Activated CD4-positive, alpha-beta memory T cell treated with anti-CD3 and anti-CD28 coated beads, Interleukin-2, amount 10 ng/mL, durations not matched to agents 7 days and 5 days (primary cell): ENCODE measurements around the gene TPH2. TPM values are rescaled to one million over a fixed set of nuclear protein-coding genes. Genes with fewer than 3 reads are reported as not detected.

Source experiments
- CTCF ChIA-PET: fragments of 350-600 bp; sonication (Branson Sonifier 250); formaldehyde crosslinking; loops from one replicate; lab custom pipeline; 2021; ENCODE audit warnings: antibody characterized with exemption, inconsistent platforms; lab: Charles Lee
- POLR2A ChIA-PET: fragments of 350-600 bp; sonication (Branson Sonifier 250); formaldehyde crosslinking; loops from one replicate; lab custom pipeline; 2021; ENCODE audit warnings: antibody characterized with exemption; lab: Charles Lee
- DNase-seq: peaks from one replicate; pipeline ENCODE4 v3.0.0-alpha.2; 2020
- H3K27ac Mint-ChIP-seq: one replicate; pipeline ENCODE4 v1.8.0; 2021; ENCODE audit warnings: mild to moderate bottlenecking, mixed read lengths
- H3K27me3 Mint-ChIP-seq: one replicate; pipeline ENCODE4 v1.8.0; 2021; ENCODE audit warnings: mixed read lengths
- H3K36me3 Mint-ChIP-seq: one replicate; pipeline ENCODE4 v1.8.0; 2021; ENCODE audit warnings: low read depth, mixed read lengths
- H3K4me1 Mint-ChIP-seq: one replicate; pipeline ENCODE4 v1.8.0; 2021; ENCODE audit warnings: mixed read lengths
- H3K4me3 Mint-ChIP-seq: one replicate; pipeline ENCODE4 v1.8.0; 2021; ENCODE audit warnings: mild to moderate bottlenecking, mixed read lengths
- H3K9me3 Mint-ChIP-seq: one replicate; pipeline ENCODE4 v1.8.0; 2021; ENCODE audit warnings: mixed read lengths
- total RNA-seq, 2 experiments: library from RNA; stranded (reverse); gene quantifications; one replicate each; pipeline ENCODE4 v1.2.3, GENCODE V29; 2021

The TPH2 gene
- total RNA-seq, 2 experiments from 2014 or later = not detected

DNA sequence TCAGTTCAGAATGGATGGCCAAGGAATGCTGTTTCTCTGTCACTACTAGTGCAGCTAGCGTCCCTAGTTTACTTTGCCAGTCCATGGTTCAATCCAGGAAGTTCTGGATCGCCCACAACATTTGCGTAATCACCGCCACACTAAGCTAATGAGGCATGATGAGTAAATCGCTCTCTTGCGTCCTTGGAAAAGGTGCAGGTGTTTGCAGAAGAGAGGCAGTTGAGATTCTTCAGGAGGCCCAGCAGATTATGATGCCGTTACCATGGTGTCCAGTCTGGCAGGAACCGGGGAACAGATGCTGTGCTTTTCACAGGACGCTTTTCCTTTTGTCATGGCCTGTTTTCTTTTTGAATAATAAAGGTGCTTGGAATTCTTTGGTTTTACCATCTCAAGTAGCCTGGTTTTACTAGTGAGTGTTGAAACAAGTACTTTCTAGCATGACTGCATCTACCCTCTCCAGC lies 9.0 kb downstream of the TPH2 start:
- no peaks in the 10 kb centered on the region for H3K36me3 Mint-ChIP-seq
- DNase-seq = no peak
- no peak overlapping the region for H3K27ac Mint-ChIP-seq
- no peaks in the 10 kb centered on the region for H3K9me3 Mint-ChIP-seq
- no peaks in the 10 kb centered on the region for H3K4me1 Mint-ChIP-seq
- POLR2A ChIA-PET = no interaction called here
- CTCF ChIA-PET = interaction anchor here (1.2 kb wide), 1 partner anchor 10 kb away, joined by 3 read pairs; no protein-coding TSS in a partner anchor
- peaks cover 52% of the 10 kb centered on the region for H3K27me3 Mint-ChIP-seq
- no peak overlapping the region for H3K4me3 Mint-ChIP-seq

GRCh38 chr12:71948390-71948789 lies 9.7 kb downstream of the TPH2 start:
- H3K4me1 Mint-ChIP-seq = no peaks in the 10 kb centered on the region
- H3K9me3 Mint-ChIP-seq = no peaks in the 10 kb centered on the region
- H3K4me3 Mint-ChIP-seq = no peak overlapping the region
- H3K27ac Mint-ChIP-seq = no peak overlapping the region
- ChIA-PET POLR2A (no interaction called here), CTCF (no interaction called here)
- H3K36me3 Mint-ChIP-seq = no peaks in the 10 kb centered on the region
- DNase-seq = no peak
- peaks cover 47% of the 10 kb centered on the region for H3K27me3 Mint-ChIP-seq

GRCh38 chr12:71949646-71950045 lies 11.0 kb downstream of the TPH2 start:
- no peaks in the 10 kb centered on the region for H3K4me1 Mint-ChIP-seq
- no peaks in the 10 kb centered on the region for H3K9me3 Mint-ChIP-seq
- H3K4me3 Mint-ChIP-seq = no peak overlapping the region
- H3K27ac Mint-ChIP-seq = no peak overlapping the region
- no peaks in the 10 kb centered on the region for H3K36me3 Mint-ChIP-seq
- POLR2A ChIA-PET = no interaction called here
- H3K27me3 Mint-ChIP-seq = peaks cover 47% of the 10 kb centered on the region
- no peak for DNase-seq
- CTCF ChIA-PET = no interaction called here

DNA sequence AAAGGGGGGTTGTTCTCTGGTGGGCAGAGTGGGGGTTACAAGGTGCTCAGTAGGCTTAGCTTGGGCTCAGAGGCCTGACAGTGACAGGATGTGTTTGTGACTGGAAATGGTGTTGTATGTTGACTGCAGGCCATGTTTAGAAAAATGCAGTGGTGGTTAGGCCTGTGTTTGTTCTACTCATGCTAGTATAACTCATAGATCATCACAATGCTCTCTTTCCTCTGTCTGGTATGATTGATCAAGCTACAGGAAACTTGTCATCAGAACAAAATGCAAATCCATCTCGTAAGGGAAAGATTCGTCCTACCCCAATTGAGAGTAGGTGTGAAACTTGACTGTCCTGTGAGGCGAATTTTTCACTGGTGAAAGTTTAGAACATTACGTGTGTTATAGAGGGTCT lies 11.8 kb downstream of the TPH2 start:
- ChIA-PET POLR2A (no interaction called here), CTCF (no interaction called here)
- Mint-ChIP-seq H3K9me3 (no peaks in the 10 kb centered on the region), H3K4me3 (no peak overlapping the region), H3K27me3 (peaks cover 39% of the 10 kb centered on the region), H3K27ac (no peak overlapping the region), H3K36me3 (no peaks in the 10 kb centered on the region), H3K4me1 (no peaks in the 10 kb centered on the region)
- no peak for DNase-seq

DNA sequence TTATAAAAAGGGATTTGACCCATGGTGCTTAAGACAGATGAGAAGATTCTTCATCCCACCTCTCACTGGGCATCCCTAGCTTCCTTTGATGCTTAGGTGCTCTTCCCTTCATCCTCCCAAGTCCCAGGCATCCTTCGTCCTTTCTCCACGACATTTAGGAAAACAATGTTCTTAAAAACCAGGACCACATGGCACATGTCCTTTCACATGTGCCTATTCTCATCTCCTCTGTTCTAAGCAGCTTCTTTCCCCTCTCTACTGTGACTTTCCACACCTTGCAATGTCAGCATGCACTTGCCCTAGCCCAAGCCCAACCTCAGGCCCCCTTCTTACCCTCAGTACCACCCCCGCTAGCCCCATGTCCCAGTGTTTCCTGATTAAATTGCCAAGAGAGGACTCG lies 12.2 kb downstream of the TPH2 start:
- ChIA-PET CTCF (no interaction called here), POLR2A (no interaction called here)
- Mint-ChIP-seq H3K4me3 (no peak overlapping the region), H3K4me1 (no peaks in the 10 kb centered on the region), H3K27ac (no peak overlapping the region), H3K9me3 (no peaks in the 10 kb centered on the region), H3K27me3 (peaks cover 37% of the 10 kb centered on the region), H3K36me3 (no peaks in the 10 kb centered on the region)
- DNase-seq = no peak

- DNase-seq = no peak
- POLR2A ChIA-PET = no interaction called here
- H3K4me3 Mint-ChIP-seq = no peak overlapping the region
- no peaks in the 10 kb centered on the region for H3K36me3 Mint-ChIP-seq
- H3K27me3 Mint-ChIP-seq = peaks cover 22% of the 10 kb centered on the region
- CTCF ChIA-PET = no interaction called here
- H3K4me1 Mint-ChIP-seq = no peaks in the 10 kb centered on the region
- no peaks in the 10 kb centered on the region for H3K9me3 Mint-ChIP-seq
- no peak overlapping the region for H3K27ac Mint-ChIP-seq
These were observed 15.6 kb downstream of the TPH2 start for GRCh38 chr12:71954083-71954778.

GRCh38 chr12:71954861-71955260 lies 16.2 kb downstream of the TPH2 start:
- Mint-ChIP-seq H3K36me3 (no peaks in the 10 kb centered on the region), H3K27ac (no peak overlapping the region), H3K27me3 (peaks cover 20% of the 10 kb centered on the region), H3K4me1 (no peaks in the 10 kb centered on the region), H3K4me3 (no peak overlapping the region), H3K9me3 (no peaks in the 10 kb centered on the region)
- ChIA-PET POLR2A (no interaction called here), CTCF (no interaction called here)
- no peak for DNase-seq

DNA sequence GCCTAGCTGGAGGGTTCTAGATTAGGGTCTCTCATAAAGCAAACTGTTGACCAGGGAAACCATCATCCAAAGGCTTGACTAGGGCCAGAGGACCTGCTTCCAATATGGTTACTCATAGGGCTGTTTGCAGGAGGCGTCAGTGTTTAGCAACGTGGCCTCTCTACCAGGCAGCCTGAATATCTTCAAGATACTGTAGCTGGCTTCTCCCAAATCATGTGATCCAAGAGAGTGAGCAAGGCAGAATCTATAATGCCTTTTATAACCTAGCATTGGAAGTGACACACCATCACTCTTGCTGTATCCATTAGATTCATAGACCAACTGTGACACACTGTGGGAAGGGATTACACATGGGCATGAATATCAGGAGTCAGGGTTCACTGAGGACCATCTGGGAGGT lies 17.3 kb downstream of the TPH2 start:
- CTCF ChIA-PET = no interaction called here
- no peak for DNase-seq
- H3K27ac Mint-ChIP-seq = no peak overlapping the region

DNA sequence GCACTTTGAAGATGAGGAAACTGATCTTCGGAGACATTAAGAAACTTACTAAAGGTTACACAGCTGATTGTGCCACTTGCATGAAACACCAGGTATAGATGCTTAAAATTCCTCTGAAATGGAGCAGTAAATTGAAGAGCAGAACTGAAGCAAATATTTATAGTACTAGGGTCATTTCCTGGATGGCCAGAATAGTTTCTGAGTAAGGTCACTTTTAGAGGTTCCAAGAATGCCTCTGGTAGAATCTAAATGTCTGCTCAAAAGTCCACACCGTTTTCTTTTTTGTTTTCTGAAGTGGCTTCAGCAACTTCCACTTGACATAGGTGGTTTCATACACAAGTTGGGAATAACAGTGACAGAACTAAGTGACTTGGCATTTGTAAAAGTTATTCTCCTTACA lies 19.4 kb downstream of the TPH2 start:
- no peak overlapping the region for H3K4me3 Mint-ChIP-seq
- CTCF ChIA-PET = interaction anchor here (1.3 kb wide), 1 partner anchor 11 kb away, joined by 3 read pairs; no protein-coding TSS in a partner anchor
- H3K27me3 Mint-ChIP-seq = peaks cover 11% of the 10 kb centered on the region
- no peaks in the 10 kb centered on the region for H3K9me3 Mint-ChIP-seq
- no peaks in the 10 kb centered on the region for H3K36me3 Mint-ChIP-seq
- no peak overlapping the region for H3K27ac Mint-ChIP-seq
- DNase-seq = no peak
- POLR2A ChIA-PET = no interaction called here
- no peaks in the 10 kb centered on the region for H3K4me1 Mint-ChIP-seq

More for the DNA sequence above, 17.3 kb downstream of the TPH2 start:
- Mint-ChIP-seq H3K4me1 (no peaks in the 10 kb centered on the region), H3K36me3 (no peaks in the 10 kb centered on the region), H3K4me3 (no peak overlapping the region), H3K9me3 (no peaks in the 10 kb centered on the region), H3K27me3 (peaks cover 15% of the 10 kb centered on the region)
- POLR2A ChIA-PET = no interaction called here

DNA sequence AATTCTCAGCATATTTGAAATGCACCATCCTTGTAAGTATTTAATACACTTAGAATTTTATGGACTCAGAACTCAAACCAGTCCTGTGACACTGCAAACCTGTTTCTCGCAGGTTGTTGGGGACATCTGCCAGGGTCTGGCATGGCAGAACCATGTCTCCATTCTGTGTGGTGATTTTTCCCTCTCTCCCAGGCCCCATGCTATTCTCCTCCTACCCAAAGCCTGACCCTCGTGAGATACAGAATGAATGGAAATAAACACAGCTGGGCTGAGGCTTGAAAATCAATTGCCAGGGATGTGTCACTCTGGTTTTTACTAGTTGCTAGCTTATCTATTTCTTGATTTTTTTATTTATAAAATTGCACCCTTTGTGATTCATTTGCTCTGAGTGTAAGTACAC lies 19.8 kb downstream of the TPH2 start:
- ChIA-PET CTCF (no interaction called here), POLR2A (no interaction called here)
- Mint-ChIP-seq H3K36me3 (no peaks in the 10 kb centered on the region), H3K4me1 (no peaks in the 10 kb centered on the region), H3K9me3 (no peaks in the 10 kb centered on the region), H3K27me3 (peaks cover 10% of the 10 kb centered on the region), H3K27ac (no peak overlapping the region), H3K4me3 (no peak overlapping the region)
- no peak for DNase-seq

GRCh38 chr12:71958993-71959578 lies 20.4 kb downstream of the TPH2 start:
- no peak for DNase-seq

DNA sequence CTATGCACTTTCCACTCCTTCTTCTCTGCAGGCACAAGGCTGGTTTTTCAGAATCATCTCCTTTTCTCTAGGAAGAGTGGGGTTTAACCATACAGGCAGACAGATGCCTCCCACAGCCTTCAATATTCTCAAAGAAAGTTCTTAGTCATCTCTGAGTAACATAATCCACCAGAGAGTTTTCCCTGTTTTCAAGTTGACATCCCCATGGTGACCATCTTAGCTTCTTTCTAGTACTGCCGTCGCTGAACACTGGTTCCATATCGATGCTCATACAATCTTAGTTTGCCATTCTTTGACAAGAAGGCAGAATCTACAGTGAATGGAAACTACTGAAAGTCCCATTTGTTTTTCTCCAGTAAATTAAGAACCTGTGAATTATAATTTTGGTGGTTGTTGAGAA lies 28.6 kb downstream of the TPH2 start:
- H3K4me1 Mint-ChIP-seq = no peaks in the 10 kb centered on the region
- no peak overlapping the region for H3K27ac Mint-ChIP-seq
- no peak overlapping the region for H3K4me3 Mint-ChIP-seq
- POLR2A ChIA-PET = no interaction called here
- DNase-seq = no peak
- CTCF ChIA-PET = no interaction called here
- peaks cover 19% of the 10 kb centered on the region for H3K27me3 Mint-ChIP-seq
- no peaks in the 10 kb centered on the region for H3K36me3 Mint-ChIP-seq
- no peaks in the 10 kb centered on the region for H3K9me3 Mint-ChIP-seq

More at GRCh38 chr12:71958993-71959578, 20.4 kb downstream of the TPH2 start:
- Mint-ChIP-seq H3K4me3 (no peak overlapping the region), H3K36me3 (no peaks in the 10 kb centered on the region), H3K27me3 (peaks cover 7% of the 10 kb centered on the region), H3K27ac (no peak overlapping the region), H3K9me3 (no peaks in the 10 kb centered on the region), H3K4me1 (no peaks in the 10 kb centered on the region)
- POLR2A ChIA-PET = no interaction called here
- CTCF ChIA-PET = no interaction called here

DNA sequence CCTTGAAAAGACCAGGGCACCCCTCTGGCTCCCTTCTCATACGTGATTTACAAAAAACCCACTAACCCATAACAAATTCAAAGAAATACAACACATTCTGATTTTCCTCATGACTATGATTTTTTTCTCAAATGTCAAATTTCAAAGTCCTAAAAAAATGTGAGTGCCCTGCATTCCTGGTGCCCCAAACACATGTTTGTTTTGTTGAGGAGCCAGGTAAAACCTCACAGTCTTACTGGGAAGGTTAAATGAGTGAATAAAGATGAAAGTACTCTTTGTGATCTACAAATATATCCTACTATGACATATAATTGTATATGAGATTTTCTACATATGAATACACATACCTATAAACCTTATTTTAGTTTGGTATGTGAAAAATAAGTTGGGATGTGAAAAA lies 30.7 kb downstream of the TPH2 start:
- H3K36me3 Mint-ChIP-seq = no peaks in the 10 kb centered on the region
- no peak overlapping the region for H3K4me3 Mint-ChIP-seq
- no peak for DNase-seq
- POLR2A ChIA-PET = interaction anchor here (0.6 kb wide), 1 partner anchor 23 kb away, joined by 3 read pairs; no protein-coding TSS in a partner anchor
- no peaks in the 10 kb centered on the region for H3K9me3 Mint-ChIP-seq
- CTCF ChIA-PET = no interaction called here
- H3K27ac Mint-ChIP-seq = no peak overlapping the region
- H3K27me3 Mint-ChIP-seq = peaks cover 21% of the 10 kb centered on the region
- peaks cover 7% of the 10 kb centered on the region for H3K4me1 Mint-ChIP-seq

GRCh38 chr12:71970031-71970430 lies 31.4 kb downstream of the TPH2 start:
- peaks cover 9% of the 10 kb centered on the region for H3K4me1 Mint-ChIP-seq
- ChIA-PET POLR2A (interaction anchor here (0.6 kb wide), 1 partner anchor 23 kb away, joined by 3 read pairs; no protein-coding TSS in a partner anchor), CTCF (no interaction called here)
- no peaks in the 10 kb centered on the region for H3K36me3 Mint-ChIP-seq
- DNase-seq = no peak
- no peak overlapping the region for H3K4me3 Mint-ChIP-seq
- no peaks in the 10 kb centered on the region for H3K9me3 Mint-ChIP-seq
- H3K27ac Mint-ChIP-seq = no peak overlapping the region
- H3K27me3 Mint-ChIP-seq = peaks cover 21% of the 10 kb centered on the region
